Left renal cortex interstitium (tissue), 4 donors: ENCODE measurements around the gene CACNB4. TPM values are rescaled to one million over a fixed set of nuclear protein-coding genes. Genes with fewer than 3 reads are reported as not detected.

ENCODE experiments used
- DNase-seq, 4 donors: peaks; one replicate each; pipeline ENCODE4 v3.0.0-alpha.2; 2013; ENCODE audit warnings: low read depth in 4 of 4, low spot score in 2 of 4, missing footprints in 1 of 4
- polyA plus RNA-seq, 4 donors: library from polyadenylated mRNA; unstranded; fragments of 120-200 nt; gene quantifications; one replicate each; pipeline ENCODE4 v1.2.1, GENCODE V29; 2013; ENCODE audit not compliant: insufficient read length in 4 of 4

Gene CACNB4
- polyA plus RNA-seq, 4 donors, result 5.9 to 14.2 (median 10.5) TPM

DNA sequence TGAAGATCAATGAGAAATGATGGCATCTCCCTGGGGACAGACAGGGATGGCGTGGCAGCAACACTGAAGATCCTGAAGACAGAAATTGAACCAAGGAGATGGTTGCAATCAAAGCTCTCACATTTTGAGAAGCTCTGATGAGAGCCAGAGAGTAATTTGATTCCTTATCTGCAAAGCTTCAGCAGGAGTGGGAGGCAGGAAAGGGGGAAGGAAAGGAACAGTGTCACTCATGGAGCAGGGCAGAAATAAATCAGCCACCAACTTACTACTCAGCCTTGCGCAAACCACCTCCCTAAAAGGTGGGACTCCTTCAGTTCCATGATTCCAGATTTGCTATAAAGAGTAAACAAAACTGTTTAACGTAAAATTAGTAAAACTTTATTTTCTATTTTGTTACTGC is 119.2 kb downstream of the CACNB4 start:
- no peak for DNase-seq

DNA sequence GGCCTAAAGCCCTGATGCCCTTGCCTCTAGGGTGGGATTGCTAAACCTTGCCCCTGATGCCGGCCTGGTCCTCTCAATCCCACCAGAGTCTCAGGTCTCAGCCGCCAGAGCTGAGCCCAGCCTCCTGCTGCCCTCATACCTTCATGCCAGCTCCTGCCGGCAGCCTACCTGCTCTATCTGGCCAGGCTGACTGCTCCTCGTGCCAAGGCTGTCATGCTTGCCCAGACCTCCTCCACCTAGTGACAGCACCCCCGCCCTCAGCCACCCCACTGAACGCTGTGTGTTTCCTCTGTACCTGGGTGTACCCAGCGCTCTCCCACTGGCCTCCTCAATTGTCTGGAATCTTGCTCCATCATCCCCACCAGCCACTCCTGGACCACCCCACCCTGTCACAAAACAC is 120.1 kb downstream of the CACNB4 start:
- no peak for DNase-seq

DNA sequence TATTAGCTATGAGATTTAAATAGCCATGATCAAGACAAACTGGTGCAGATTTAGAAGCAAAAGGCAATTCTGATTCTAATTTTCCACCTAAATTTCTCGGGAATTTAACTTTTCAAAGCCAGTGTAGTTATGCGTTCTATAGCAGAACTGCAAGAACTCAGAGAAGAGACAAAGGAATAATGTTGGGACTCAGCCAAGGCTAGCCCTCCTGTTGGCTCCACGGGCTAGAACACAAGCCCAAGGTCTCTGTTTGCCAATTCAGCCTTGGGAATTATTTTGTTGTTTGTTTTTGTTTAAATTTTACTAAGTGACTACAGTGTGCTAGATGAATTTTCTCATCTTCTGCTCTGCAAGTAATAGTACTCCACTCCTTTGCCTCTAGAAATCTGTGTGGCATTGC is 121.2 kb downstream of the CACNB4 start:
- no peak for DNase-seq

DNA sequence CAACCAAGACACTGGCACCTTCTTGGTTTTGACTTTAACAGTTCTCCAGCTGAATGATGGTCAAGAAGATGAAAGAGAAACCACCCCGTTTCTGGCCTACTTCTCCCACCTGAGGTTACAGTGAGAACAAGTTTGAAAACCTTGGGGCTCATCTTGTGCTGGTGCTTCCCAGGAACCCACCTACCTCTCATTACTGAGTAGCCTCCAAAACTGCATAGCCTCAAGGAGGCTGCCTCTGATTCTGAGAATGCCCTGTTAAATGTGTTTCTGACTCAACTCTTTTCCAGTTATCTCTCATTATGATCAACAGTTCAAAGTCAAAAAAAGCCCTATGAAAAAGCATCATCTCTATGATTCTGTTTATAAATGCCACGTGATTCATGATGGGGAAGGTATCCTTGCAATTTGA is 121.9 kb downstream of the CACNB4 start:
- no peak for DNase-seq

DNA sequence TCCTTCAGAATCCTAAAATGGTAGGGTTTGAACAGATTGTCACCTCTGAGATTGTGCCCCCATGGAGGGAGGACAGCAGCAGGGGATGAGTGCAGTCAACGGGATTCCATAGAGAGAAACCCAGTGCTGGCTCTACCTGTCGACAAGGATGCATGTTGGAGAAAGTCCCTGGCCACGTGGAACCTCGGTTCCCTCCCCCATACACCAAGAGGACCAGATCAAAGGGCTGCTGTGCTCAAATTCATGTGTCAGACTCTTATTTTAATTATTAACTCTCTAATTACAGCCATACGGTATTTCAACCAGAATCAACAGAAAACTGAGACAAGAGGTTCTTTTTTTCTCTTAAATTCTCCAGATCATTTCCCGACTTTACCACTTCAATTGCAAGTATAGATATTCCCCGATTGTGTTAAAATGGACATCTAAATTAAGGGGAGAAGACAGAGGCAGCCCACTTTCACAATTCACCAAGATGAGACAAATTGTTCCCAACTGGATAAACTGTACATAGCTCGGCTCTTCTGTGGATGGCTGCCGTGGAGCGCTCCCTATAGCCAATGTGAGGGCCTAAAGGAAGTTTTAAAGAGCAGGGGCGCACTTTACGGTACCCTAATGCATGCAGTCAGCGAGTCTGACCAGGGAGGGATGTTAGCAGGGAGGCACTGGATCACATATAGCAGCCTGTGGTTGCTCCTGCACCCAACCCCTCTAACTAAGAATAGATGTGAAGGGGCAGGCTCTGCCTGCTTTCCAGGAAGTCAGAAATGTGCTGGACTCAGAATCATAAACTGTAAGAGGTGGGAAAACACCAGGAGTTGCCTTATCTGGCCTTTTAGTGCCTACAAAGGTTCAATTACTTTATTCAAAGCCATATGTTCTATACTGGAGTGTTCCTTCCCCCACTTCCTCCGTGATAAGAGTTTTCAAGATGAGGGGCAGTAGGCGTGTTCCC is 123.1 kb downstream of the CACNB4 start:
- no peak for DNase-seq

DNA sequence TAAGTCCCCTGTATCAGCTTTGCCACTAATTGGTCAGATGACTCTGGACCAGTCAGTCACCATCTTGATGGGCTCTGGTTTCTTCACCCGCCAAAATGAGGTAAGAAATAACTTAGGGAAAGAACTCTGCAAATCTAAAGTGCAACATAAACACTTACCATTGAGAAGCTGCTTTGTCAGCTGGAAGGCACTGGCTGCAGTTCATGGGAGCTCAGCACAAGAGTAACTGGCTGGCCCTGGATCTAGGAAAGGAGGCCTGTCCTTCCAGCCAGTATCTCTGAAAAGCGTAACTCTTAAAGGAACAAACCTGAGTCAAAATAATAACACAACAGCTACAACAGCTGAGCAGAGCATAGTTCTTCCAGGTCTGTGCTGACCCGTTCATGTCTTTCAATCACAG is 123.9 kb downstream of the CACNB4 start:
- DNase-seq, result no peak

DNA sequence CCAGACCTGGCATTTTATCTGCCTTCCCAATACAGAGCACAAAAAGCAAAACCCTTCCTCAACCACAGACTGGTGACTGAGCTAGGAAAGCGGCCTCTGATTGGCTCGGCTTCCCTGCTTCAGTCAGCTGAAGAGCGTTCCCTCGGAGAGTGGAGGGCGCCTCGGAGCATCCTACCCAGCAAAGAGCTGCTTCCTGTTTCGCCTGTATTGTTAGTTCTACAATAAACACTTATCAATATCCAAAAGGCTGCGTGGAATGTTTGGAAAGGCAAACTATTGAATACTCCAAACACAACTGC is 125.0 kb downstream of the CACNB4 start:
- DNase-seq, result no peak

DNA sequence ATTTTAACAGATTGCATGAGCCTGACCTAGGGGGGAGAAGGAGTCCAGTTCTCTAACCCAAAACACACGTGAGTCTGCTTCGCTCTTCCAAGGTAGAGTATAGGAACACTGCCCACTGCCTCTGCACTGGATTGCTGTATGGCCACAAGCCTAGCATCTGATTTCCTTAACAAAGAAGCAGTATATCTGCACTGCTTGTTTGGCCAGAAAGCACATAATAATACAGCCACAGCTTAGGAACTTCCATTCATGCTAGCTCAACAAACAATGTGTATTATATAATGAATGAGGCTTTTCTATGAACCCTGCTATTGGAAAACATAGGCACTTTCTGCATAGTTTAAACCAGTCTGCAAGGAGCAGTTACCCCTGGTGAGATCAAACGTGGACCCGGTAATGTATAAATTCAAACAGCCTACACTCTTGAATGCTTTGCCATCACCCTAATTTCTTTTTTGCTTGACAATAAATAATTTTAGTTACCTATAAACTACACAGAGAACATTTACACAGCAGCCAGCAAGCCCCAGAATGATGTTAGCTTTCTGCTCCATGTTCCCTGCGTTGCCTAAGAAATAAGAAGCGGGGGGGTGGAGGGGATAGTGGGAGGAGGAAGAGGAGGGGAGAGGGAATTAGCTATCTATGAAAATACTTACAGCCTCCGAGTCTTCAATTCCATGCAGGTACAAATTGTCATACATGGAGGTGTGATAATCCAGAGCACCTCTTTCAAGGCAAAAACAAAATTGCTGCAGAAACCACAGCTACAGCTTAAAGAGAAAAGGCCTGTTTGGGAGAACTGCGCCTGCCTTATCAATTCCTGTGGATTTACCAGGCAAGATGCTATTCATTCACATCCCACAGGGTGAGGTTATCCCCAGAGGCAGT is 125.6 kb downstream of the CACNB4 start:
- no peak for DNase-seq

DNA sequence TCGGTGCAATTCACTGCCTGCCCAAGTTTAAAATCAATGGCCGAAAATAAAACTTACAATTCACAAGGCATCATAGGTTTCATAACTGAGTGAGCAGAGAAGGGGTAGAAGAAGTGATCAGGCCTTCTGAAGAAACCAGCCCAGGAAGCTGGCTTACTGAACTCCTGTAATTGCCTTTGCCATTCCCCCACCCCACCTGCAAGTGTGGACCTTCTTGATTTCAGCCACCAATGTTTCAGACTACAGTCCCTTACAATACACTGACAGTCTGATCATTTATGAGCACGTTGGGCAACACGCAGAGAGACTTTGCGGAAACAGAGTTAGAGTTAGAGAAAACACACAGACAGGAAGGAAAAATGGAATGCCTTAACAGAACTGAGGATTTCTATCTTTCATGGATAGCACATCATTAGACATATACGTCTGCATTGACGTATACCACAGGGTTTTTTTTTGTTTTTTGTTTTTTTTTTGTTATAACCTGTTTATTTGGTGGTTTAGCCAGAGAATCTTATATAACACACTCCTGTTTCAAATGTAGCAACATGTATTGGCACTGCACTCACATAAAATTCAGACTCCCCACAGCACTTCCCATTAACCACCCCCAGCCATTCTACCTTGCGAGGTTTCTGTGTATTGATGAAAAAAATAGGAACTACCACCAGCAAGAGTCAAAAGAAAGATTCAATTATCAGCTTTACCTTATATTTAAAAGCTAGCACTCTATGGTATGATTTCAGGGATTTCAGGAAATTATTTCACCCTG is 126.4 kb downstream of the CACNB4 start:
- no peak for DNase-seq

DNA sequence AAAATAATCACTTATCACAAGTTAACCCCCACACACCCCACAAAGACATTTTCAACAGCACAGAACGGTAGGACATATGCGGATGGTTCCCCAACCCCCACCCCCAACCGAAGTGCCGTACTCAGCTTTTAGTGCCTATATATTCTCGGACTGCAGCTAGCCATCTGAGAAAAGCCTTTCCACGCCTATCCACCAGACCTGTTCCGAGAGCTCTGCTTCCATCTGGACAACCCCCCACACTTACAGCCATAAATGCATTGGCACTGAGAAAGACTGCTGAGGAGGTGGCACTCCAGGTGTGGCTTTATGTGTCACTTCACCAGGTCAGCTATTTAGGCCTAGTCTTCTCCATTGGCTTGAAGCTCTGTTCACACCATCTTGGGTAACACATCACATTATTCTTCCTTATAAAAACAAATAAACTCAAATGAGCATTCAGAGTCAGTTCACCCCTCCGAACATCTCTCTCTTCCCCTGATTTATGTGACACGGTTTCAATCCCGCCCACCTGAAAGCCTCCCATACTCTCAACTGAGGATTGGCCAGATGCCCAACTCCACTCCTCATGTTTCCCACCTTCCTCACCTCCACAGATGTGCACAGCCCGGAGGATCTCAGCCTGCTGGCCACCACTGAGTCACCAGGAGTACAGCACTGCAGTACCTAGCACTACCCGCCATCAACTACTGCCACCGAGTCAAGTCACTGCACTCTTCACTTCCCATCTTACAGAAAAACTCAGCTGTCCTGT is 127.4 kb downstream of the CACNB4 start:
- DNase-seq, result no peak

DNA sequence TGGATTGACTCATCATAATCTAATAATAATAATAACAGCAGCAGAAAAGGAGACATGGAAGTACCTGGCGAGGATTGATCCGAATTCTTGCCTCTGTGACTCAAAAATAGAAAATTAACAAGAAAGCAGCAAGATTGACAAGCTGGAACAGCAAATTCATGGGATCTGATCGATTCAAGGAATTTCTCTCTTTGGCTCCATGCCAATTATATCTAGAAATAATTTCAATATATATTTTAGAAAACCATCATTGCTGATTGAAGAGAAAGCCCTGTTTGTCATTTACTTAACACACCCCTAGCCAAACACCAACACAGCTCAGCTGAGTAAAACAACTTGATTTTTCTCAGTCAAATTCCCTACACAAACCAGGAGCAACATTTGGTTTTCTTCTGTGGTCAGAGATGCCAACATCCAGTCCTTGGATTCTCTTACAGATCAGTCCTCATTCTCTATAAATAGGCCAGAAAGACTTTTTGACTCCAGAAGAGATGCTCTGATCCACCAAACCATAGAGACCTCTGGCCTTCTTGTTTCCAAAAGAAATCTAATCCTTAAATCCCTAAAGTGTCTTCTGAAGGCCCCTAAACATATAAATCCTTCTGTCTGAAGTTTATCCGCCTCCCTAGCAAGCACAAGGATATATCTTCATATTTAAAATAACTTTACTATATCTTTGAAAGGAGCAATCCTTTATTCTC is 129.9 kb downstream of the CACNB4 start:
- no peak for DNase-seq

DNA sequence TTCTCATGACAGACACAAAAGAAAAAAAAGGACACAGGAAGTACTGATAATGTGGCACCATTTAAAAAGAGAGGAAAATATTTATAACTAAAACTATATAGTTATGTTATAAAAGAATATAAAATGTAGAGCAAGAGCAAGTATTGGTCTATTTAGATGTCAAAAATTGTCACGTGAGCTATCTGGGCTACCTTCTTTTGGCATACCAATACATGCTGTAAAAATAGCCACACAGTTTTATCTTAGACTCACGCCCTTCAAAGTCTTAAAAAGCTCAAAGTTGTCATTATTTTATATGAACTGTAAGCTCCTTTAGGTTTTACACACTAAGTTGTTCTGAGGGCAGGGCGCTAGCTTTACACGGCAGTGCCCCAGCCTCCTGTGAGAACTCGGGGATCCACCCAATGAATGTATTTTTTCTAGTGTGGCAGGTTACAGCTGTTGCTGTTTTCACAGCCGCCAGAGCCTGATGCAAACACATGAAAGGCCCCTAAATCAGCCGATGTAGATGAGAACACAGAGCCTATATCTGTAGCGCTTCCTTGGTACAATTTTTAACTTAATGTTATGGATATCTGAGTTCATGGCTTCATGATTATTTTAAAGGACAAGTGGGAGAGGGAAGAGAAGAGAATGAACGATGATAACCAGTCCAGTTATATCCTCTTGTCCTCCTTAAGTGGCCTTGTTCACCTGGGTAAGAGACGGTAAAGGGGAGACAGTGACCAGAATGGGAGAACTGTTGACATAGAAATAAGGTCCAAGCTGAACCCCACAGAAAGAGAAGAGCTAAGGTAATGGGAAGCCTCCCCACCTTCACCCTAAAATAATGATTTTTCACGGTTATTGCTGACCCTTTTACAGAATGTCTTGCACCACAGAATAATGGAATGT is 130.8 kb downstream of the CACNB4 start:
- no peak for DNase-seq

DNA sequence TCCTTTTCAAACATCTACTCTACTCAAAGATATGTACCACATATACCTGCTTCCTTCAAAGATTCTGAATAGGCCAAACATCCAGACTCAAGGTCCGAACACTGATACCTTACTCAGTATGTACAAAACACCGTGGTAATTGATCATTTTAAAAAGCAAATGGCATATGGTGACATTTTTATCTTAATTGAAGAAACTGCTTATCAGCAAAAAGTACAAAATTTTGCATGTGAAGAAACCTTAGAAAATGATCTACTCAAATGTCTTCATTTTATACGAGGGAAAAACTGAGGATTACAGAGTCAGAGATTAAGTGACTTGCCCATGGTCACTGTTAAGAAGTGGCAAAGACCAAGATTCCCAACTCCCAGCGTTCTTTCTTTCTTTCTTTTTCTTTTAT is 133.0 kb downstream of the CACNB4 start:
- no peak for DNase-seq

DNA sequence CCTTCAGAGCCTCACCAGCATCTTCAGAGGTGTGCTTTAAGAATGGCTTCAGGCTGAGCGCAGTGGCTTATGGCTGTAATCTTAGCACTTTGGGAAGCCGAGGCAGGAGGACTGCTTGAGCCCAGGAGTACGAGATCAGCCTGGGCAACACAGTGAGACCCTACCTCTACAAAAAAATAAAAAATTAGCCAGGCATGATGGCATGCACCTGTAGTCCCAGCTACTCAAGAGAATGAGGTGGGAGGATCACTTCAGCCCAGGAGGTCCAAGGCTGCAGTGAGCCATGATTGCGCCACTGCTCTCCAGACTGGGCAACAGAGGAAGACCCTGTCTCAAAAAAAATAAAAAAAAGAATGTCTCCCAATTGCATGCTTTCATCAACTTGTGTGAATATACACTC is 137.3 kb downstream of the CACNB4 start:
- no peak for DNase-seq

DNA sequence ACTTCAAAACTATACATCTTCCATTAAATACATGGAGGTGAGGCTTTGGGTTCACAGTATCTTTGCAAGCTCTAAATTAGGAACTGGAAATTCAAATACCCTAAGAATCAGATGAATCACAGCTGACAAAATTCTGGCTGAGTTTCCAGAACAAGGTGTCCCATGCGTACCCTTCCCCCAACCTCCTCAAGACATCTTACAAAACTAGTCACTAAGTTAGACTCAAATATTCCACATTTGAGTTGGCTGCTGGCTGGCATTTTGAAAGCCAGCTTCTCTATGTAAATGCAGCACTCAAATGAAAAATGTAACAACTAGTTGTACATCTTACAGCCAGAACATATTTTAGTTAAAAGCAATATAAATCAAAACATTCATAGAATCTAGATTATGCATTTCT is 139.6 kb downstream of the CACNB4 start:
- no peak for DNase-seq

DNA sequence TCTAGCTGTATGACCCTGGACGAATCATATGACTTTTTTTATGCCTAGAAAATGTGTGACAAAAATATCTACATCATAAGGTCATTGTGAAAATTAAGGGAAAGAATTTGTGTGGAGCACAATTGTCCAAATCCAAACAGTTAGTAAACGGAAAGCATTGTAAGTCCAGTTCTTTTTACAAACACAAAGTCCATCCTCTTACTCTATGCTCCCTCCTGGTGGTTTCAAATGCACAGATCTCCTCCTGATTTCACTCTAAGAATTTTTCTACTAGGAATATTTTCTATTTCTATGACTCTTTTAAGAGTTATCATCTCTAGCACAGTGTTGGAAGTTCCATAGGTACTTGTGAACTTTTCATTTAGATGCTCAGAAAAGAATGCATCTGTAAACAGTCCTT is 145.4 kb downstream of the CACNB4 start:
- DNase-seq, result no peak

DNA sequence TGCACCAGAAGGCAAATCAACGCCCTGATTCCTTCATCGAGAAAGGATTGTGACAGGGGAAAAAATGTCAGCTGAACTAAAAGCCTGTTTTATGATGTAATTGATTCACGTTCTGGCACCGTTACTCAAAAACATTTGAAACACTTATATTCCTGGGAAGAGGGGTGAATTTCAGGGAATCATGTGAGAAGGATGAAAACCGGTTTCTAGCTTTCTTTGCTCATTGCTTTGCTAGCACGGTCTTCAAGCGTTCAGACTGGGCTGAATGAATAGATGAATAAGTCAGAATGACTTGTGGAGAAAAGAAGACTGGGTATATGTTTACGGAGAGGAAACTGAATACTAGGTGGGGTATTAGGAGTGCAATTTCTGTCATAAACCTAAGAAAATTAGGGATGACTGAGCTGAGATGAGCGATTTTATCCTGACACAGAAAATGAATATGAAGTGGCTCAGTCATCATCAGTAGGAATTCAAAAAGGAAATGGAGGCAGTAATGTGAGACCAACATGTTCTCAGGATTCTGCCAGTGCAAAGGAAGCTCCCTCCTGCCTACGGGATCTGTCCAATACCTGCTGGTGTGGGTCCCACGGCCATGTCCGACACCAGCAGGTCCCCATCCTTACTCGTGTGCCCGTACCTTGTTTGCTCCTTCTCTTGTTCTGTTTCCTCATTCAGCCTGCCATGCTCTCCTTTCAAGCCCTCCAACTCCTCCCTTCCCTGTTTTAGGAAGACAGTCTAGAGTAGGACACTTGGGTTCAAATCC is 146.0 kb downstream of the CACNB4 start:
- DNase-seq, result no peak

DNA sequence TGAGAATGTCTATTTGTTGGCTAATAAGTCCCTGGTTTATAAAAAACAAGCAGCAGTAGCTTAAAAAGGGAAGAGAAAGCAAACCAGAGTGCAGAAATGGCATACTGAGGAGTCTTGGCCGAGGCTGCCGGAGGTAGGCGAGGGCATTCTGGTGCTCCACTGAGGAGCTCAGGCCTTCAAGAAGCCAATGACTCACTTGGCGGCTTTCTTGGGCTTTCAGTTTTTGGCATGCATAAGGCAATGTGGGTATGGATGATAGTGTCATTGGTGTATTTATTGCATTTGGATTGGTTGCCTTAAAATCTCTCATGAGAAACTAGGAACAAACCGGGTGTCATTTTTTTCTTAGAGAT is 151.1 kb downstream of the CACNB4 start:
- no peak for DNase-seq
